Trophoblast cell (in vitro differentiated cells and primary cell): ENCODE results near the gene EIF5B.

Source experiments
- DNase-seq, 2 donors: peaks; one replicate each; pipeline ENCODE4 v3.0.0-alpha.2; 2016
- H2AFZ ChIP-seq: 2 replicates; pipeline ENCODE4 v1.6.1; 2013; ENCODE audit warnings: low read length, moderate library complexity, mild to moderate bottlenecking; ENCODE audit not compliant: insufficient read depth, poor library complexity
- H2AK5ac ChIP-seq: 2 replicates; pipeline ENCODE4 v1.6.1; 2013; ENCODE audit warnings: mild to moderate bottlenecking, low read length
- H2BK120ac ChIP-seq: 2 replicates; pipeline ENCODE4 v1.6.1; 2013; ENCODE audit warnings: low read length, mild to moderate bottlenecking, moderate library complexity; ENCODE audit not compliant: insufficient read depth, poor library complexity
- H2BK12ac ChIP-seq: 2 replicates; pipeline ENCODE4 v1.6.1; 2013; ENCODE audit warnings: mild to moderate bottlenecking, low read length, moderate library complexity
- H2BK5ac ChIP-seq: 2 replicates; pipeline ENCODE4 v1.6.1; 2013; ENCODE audit warnings: low read length, low read depth, moderate library complexity, mild to moderate bottlenecking; ENCODE audit not compliant: poor library complexity
- H3K14ac ChIP-seq: 2 replicates; pipeline ENCODE4 v1.6.1; 2013; ENCODE audit warnings: mild to moderate bottlenecking, low read length
- H3K18ac ChIP-seq: 2 replicates; pipeline ENCODE4 v1.6.1; 2013; ENCODE audit warnings: mild to moderate bottlenecking, low read length
- H3K23ac ChIP-seq: 2 replicates; pipeline ENCODE4 v1.6.1; 2013; ENCODE audit warnings: low read length
- H3K27ac ChIP-seq: 2 replicates; pipeline ENCODE4 v1.5.1; 2013; ENCODE audit warnings: low read depth, mild to moderate bottlenecking, inconsistent platforms, low read length, moderate library complexity
- H3K27me3 ChIP-seq: 2 replicates; pipeline ENCODE4 v1.6.1; 2013; ENCODE audit warnings: inconsistent platforms, mild to moderate bottlenecking, low read length, moderate library complexity; ENCODE audit not compliant: insufficient read depth
- H3K36me3 ChIP-seq, 2 experiments: 1 replicate in 1 of 2; 2 replicates in 1 of 2; pipeline ENCODE4 v1.6.1; 2013; ENCODE audit warnings: low read length in 2 of 2, mild to moderate bottlenecking in 2 of 2, moderate library complexity in 1 of 2; ENCODE audit not compliant: insufficient read depth in 2 of 2, control insufficient read depth in 1 of 2
- H3K4ac ChIP-seq: 2 replicates; pipeline ENCODE4 v1.6.1; 2013; ENCODE audit warnings: low read depth, mild to moderate bottlenecking, low read length, moderate library complexity
- H3K4me1 ChIP-seq, 2 experiments: 1 replicate in 1 of 2; 2 replicates in 1 of 2; pipeline ENCODE4 v1.6.1; 2013; ENCODE audit warnings: low read length in 2 of 2, mild to moderate bottlenecking in 2 of 2, moderate library complexity in 1 of 2; ENCODE audit not compliant: insufficient read depth in 2 of 2, control insufficient read depth in 1 of 2
- H3K4me2 ChIP-seq: 2 replicates; pipeline ENCODE4 v1.6.1; 2013; ENCODE audit warnings: inconsistent platforms, mild to moderate bottlenecking, low read length, moderate library complexity
- H3K4me3 ChIP-seq: 2 replicates; pipeline ENCODE4 v1.5.1; 2013; ENCODE audit warnings: mild to moderate bottlenecking, low read depth, low read length, inconsistent platforms
- H3K79me1 ChIP-seq: one replicate; pipeline ENCODE4 v1.6.1; 2013; ENCODE audit warnings: low read length
- H3K79me2 ChIP-seq: 2 replicates; pipeline ENCODE4 v1.6.1; 2013; ENCODE audit warnings: low read length, mild to moderate bottlenecking; ENCODE audit not compliant: control insufficient read depth, insufficient read depth, poor library complexity
- H3K9ac ChIP-seq: 2 replicates; pipeline ENCODE4 v1.6.1; 2013; ENCODE audit warnings: mild to moderate bottlenecking, low read length
- H3K9me3 ChIP-seq: 2 replicates; pipeline ENCODE4 v1.6.1; 2013; ENCODE audit warnings: low read depth, mild to moderate bottlenecking, control low read depth, inconsistent platforms, low read length; ENCODE audit not compliant: insufficient read depth
- H4K12ac ChIP-seq: 2 replicates; pipeline ENCODE4 v1.6.1; 2013; ENCODE audit warnings: low read depth, mild to moderate bottlenecking, low read length, moderate library complexity
- H4K8ac ChIP-seq: 2 replicates; pipeline ENCODE4 v1.6.1; 2013; ENCODE audit warnings: low read depth, mild to moderate bottlenecking, low read length, moderate library complexity
- H4K91ac ChIP-seq: one replicate; pipeline ENCODE4 v1.6.1; 2013; ENCODE audit warnings: low read depth, mild to moderate bottlenecking, low read length, moderate library complexity
- WGBS: extraction: QIAGEN DNeasy Blood & Tissue Kit; methylation state at CpG from one replicate; pipeline ENCODE4 v1.1.7; 2013; ENCODE audit warnings: missing lambda C conversion rate; ENCODE audit not compliant: insufficient read length, insufficient coverage; ENCODE audit errors: extremely low coverage; 5-methylcytosine and 5-hydroxymethylcytosine counted together

The EIF5B gene

GRCh38 chr2:99417396-99417795 lies 80.2 kb downstream of the EIF5B start:
- DNase-seq: no peak
- Histone ChIP-seq H3K79me2 (no peaks in the 10 kb centered on the region), H2AK5ac (no peak overlapping the region)

GRCh38 chr2:99420031-99420430 lies 82.8 kb downstream of the EIF5B start:
- Histone ChIP-seq H2BK120ac (no peak overlapping the region), H3K23ac (no peak overlapping the region), H3K79me1 (no peaks in the 10 kb centered on the region), H2BK12ac (no peak overlapping the region), H3K27ac (no peak overlapping the region), H3K4me1 (peaks cover 0 to 2% of the 10 kb centered on the region in 2 experiments), H3K9me3 (no peaks in the 10 kb centered on the region), H3K4ac (no peak overlapping the region), H3K4me2 (no peak overlapping the region), H4K12ac (no peak overlapping the region), H3K14ac (no peak overlapping the region), H2AK5ac (no peak overlapping the region), H4K8ac (no peak overlapping the region), H3K27me3 (no peaks in the 10 kb centered on the region), H3K36me3 (peaks cover 10 to 33% of the 10 kb centered on the region in 2 experiments), H3K9ac (no peak overlapping the region), H3K18ac (no peak overlapping the region), H3K4me3 (no peak overlapping the region), H2AFZ (no peak overlapping the region), H2BK5ac (no peak overlapping the region), H4K91ac (no peak overlapping the region), H3K79me2 (no peaks in the 10 kb centered on the region)
- no CpG with 5 or more reads among the region's 1 CpG for WGBS
- peak; percentile 67 to 87 for DNase-seq

More at GRCh38 chr2:99417396-99417795, 80.2 kb downstream of the EIF5B start:
- H3K79me1 ChIP-seq: no peaks in the 10 kb centered on the region
- H3K14ac ChIP-seq: no peak overlapping the region
- no peaks in the 10 kb centered on the region for H3K27me3 ChIP-seq
- no peak overlapping the region for H3K23ac ChIP-seq
- no peak overlapping the region for H3K27ac ChIP-seq
- no CpG with 5 or more reads among the region's 3 CpGs for WGBS
- peaks cover 0 to 2% of the 10 kb centered on the region in 2 experiments for H3K4me1 ChIP-seq
- H2AFZ ChIP-seq: no peak overlapping the region
- H4K8ac ChIP-seq: no peak overlapping the region
- H4K91ac ChIP-seq: no peak overlapping the region
- H3K9ac ChIP-seq: no peak overlapping the region
- no peak overlapping the region for H3K18ac ChIP-seq
- no peak overlapping the region for H3K4me3 ChIP-seq
- H2BK12ac ChIP-seq: no peak overlapping the region
- no peak overlapping the region for H4K12ac ChIP-seq
- H3K4me2 ChIP-seq: no peak overlapping the region
- H2BK120ac ChIP-seq: no peak overlapping the region
- no peak overlapping the region for H3K4ac ChIP-seq
- no peaks in the 10 kb centered on the region for H3K9me3 ChIP-seq
- no peak overlapping the region for H2BK5ac ChIP-seq
- peaks cover 10 to 32% of the 10 kb centered on the region in 2 experiments for H3K36me3 ChIP-seq

GRCh38 chr2:99420751-99421299 lies 83.6 kb downstream of the EIF5B start:
- H3K4me2 ChIP-seq: no peak overlapping the region
- H2BK5ac ChIP-seq: no peak overlapping the region
- no peaks in the 10 kb centered on the region for H3K79me1 ChIP-seq
- H3K23ac ChIP-seq: no peak overlapping the region
- no peak overlapping the region for H3K18ac ChIP-seq
- H2BK12ac ChIP-seq: no peak overlapping the region
- H4K91ac ChIP-seq: no peak overlapping the region
- H4K12ac ChIP-seq: no peak overlapping the region
- no peak overlapping the region for H3K9ac ChIP-seq
- H2BK120ac ChIP-seq: no peak overlapping the region
- DNase-seq: no peak
- H3K79me2 ChIP-seq: no peaks in the 10 kb centered on the region
- H4K8ac ChIP-seq: no peak overlapping the region
- H3K4ac ChIP-seq: no peak overlapping the region
- no CpG with 5 or more reads among the region's 5 CpGs for WGBS
- no peaks in the 10 kb centered on the region for H3K9me3 ChIP-seq
- no peak overlapping the region for H3K4me3 ChIP-seq
- H2AK5ac ChIP-seq: no peak overlapping the region
- H2AFZ ChIP-seq: no peak overlapping the region
- peaks cover 0 to 2% of the 10 kb centered on the region in 2 experiments for H3K4me1 ChIP-seq
- H3K27me3 ChIP-seq: no peaks in the 10 kb centered on the region
- H3K27ac ChIP-seq: no peak overlapping the region
- H3K36me3 ChIP-seq: peaks cover 13 to 32% of the 10 kb centered on the region in 2 experiments
- H3K14ac ChIP-seq: no peak overlapping the region

- Histone ChIP-seq H2BK5ac (no peak overlapping the region), H3K4ac (no peak overlapping the region), H4K91ac (no peak overlapping the region), H3K18ac (no peak overlapping the region), H3K9me3 (no peaks in the 10 kb centered on the region), H3K79me2 (no peaks in the 10 kb centered on the region), H2BK120ac (no peak overlapping the region), H3K23ac (no peak overlapping the region), H4K8ac (no peak overlapping the region), H2AK5ac (no peak overlapping the region), H3K27me3 (no peaks in the 10 kb centered on the region), H4K12ac (no peak overlapping the region), H3K4me1 (peaks cover 0 to 2% of the 10 kb centered on the region in 2 experiments), H3K4me2 (no peak overlapping the region), H3K36me3 (peaks cover 17 to 32% of the 10 kb centered on the region in 2 experiments), H3K9ac (no peak overlapping the region), H3K79me1 (no peaks in the 10 kb centered on the region), H3K27ac (no peak overlapping the region), H2AFZ (no peak overlapping the region), H2BK12ac (no peak overlapping the region), H3K14ac (no peak overlapping the region), H3K4me3 (no peak overlapping the region)
- no peak for DNase-seq
- whole genome bisulfite sequencing: no CpG with 5 or more reads among the region's 5 CpGs
Measured at GRCh38 chr2:99421469-99421868, 84.3 kb downstream of the EIF5B start.
